ENCODE data around the gene ING3.
"Not testable (repeated sequence)": the region's sequence is repeated elsewhere in the genome, so short reads cannot be mapped to it uniquely, and the experiment has no call there.

The ING3 gene

DNA sequence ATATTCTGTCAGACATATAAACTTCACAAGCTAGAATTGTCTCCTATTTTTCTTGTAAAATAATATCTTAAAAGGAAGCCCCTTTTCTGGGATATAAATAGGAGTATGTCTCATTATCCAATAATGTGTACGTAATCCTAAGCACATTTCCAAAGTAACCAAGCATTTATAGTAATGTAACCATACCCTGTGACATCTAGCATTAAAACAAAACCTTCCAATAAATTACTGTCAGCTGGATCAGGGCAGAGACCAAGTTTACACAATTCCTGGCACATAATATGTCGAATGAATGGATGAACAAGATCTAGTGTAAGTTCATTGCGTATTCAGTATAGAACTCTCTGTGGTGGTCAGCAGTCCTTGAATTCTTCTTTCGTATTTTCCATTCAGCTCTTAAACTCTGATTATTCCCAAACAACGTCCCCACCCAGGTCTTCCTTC, 52.2 kb downstream of the ING3 start:
- Histone ChIP-seq H3K27ac (ENCODE audit: low read depth, low read length) (no peak overlapping the region), H3K27me3 (ENCODE audit: control insufficient read depth, low read length) (peaks cover 34% of the 10 kb centered on the region), H3K79me2 (ENCODE audit: control insufficient read depth, low read length) (no peaks in the 10 kb centered on the region)

DNA sequence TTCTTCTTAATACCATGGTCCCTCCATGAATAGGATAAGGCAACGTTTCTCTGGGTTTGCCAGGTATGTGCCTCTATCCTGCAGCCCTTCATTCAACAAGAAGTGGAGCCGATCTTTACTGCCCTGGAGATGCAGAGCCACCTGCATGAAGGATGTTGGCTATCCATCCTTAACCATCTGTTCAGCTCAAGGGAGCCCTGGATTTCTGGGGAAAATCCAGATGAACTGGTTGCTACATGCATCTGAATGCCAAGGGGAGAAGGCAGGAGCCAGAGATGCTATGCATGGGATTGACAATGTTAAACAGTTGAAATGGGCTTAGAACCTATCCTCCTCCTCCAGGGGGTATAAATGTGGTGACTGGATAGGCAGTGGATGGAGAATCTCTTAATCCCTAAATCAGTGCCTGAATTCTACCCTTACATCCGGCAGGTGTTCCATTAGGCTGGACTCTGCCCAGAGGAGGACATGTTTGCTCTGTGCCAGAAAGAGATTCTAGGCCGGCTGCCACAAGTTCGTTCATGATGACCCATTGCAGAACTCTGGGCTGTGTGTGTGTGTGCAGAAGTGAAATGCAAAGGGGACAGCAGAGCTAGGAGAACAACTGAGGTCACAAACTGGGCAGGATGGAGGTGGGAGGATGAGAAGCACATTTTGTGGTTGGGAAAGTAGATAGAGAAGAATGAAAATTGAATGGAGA, 53.6 kb downstream of the ING3 start:
- Histone ChIP-seq H3K9me3 (ENCODE audit: control insufficient read depth, insufficient read depth, low read length) (no peaks in the 10 kb centered on the region), H3K9me2 (replicated peaks; ENCODE audit: control insufficient read depth, low read length) (no peaks in the 10 kb centered on the region), H3F3A (ENCODE audit: control insufficient read depth, insufficient read depth) (no peaks in the 10 kb centered on the region), H3K4me2 (ENCODE audit: low read length) (no peak overlapping the region), H3K4me3 (ENCODE audit: low read length) (no peak overlapping the region), H3K79me2 (ENCODE audit: control insufficient read depth, low read length) (no peaks in the 10 kb centered on the region), H3K36me3 (ENCODE audit: control insufficient read depth, low read length) (no peaks in the 10 kb centered on the region), H3K27ac (ENCODE audit: low read depth, low read length) (no peak overlapping the region), H3K4me1 (ENCODE audit: control insufficient read depth, low read length) (no peaks in the 10 kb centered on the region), H3K27me3 (ENCODE audit: control insufficient read depth, low read length) (peaks cover 43% of the 10 kb centered on the region), H4K20me1 (ENCODE audit: control insufficient read depth, insufficient read depth, low read depth, low read length) (no peaks in the 10 kb centered on the region)
- TF ChIP-seq EZH2phosphoT487 (IDR thresholded peaks at IDR 0.05; ENCODE audit: borderline replicate concordance, low read length), result no peak
- TF ChIP-seq, protein P1, sequence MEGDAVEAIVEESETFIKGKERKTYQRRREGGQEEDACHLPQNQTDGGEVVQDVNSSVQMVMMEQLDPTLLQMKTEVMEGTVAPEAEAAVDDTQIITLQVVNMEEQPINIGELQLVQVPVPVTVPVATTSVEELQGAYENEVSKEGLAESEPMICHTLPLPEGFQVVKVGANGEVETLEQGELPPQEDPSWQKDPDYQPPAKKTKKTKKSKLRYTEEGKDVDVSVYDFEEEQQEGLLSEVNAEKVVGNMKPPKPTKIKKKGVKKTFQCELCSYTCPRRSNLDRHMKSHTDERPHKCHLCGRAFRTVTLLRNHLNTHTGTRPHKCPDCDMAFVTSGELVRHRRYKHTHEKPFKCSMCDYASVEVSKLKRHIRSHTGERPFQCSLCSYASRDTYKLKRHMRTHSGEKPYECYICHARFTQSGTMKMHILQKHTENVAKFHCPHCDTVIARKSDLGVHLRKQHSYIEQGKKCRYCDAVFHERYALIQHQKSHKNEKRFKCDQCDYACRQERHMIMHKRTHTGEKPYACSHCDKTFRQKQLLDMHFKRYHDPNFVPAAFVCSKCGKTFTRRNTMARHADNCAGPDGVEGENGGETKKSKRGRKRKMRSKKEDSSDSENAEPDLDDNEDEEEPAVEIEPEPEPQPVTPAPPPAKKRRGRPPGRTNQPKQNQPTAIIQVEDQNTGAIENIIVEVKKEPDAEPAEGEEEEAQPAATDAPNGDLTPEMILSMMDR (IDR thresholded peaks at IDR 0.05; ENCODE audit: low read depth, low read length, poor library complexity, severe bottlenecking), result no peak

More for the DNA sequence above, 52.2 kb downstream of the ING3 start:
- H3K4me1 ChIP-seq (ENCODE audit: control insufficient read depth, low read length), result no peaks in the 10 kb centered on the region
- TF ChIP-seq EZH2phosphoT487 (IDR thresholded peaks at IDR 0.05; ENCODE audit: borderline replicate concordance, low read length), result no peak
- TF ChIP-seq, protein P1 (IDR thresholded peaks at IDR 0.05; ENCODE audit: low read depth, low read length, poor library complexity, severe bottlenecking), result no peak
- H4K20me1 ChIP-seq (ENCODE audit: control insufficient read depth, insufficient read depth, low read depth, low read length), result no peaks in the 10 kb centered on the region
- H3F3A ChIP-seq (ENCODE audit: control insufficient read depth, insufficient read depth), result no peaks in the 10 kb centered on the region
- no peaks in the 10 kb centered on the region for H3K9me3 ChIP-seq (ENCODE audit: control insufficient read depth, insufficient read depth, low read length)
- no peak overlapping the region for H3K4me2 ChIP-seq (ENCODE audit: low read length)
- H3K4me3 ChIP-seq (ENCODE audit: low read length), result no peak overlapping the region
- H3K36me3 ChIP-seq (ENCODE audit: control insufficient read depth, low read length), result no peaks in the 10 kb centered on the region
- no peaks in the 10 kb centered on the region for H3K9me2 ChIP-seq (replicated peaks; ENCODE audit: control insufficient read depth, low read length)

DNA sequence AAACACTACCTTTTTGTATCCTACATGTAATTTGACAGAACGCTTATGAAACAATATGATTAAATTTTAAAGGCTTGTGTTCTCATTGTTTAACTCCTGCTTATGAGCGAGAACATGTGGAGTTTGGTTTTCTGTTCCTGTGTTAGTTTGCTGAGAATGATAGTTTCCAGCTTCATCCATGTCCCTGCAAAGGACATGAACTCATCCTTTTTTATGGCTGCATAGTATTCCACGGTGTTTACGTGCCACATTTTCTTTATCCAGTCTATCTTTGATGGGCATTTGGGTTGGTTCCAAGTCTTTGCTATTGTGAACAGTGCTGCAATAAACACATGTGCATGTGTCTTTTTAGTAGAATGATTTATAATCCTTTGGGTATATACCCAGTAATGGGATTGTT, 54.5 kb downstream of the ING3 start:
- H3K9me3 ChIP-seq (ENCODE audit: control insufficient read depth, insufficient read depth, low read length); H3F3A ChIP-seq (ENCODE audit: control insufficient read depth, insufficient read depth); H4K20me1 ChIP-seq (ENCODE audit: control insufficient read depth, insufficient read depth, low read depth, low read length); H3K36me3 ChIP-seq (ENCODE audit: control insufficient read depth, low read length); H3K4me1 ChIP-seq (ENCODE audit: control insufficient read depth, low read length); H3K27ac ChIP-seq (ENCODE audit: low read depth, low read length); H3K9me2 ChIP-seq (replicated peaks; ENCODE audit: control insufficient read depth, low read length); H3K4me2 ChIP-seq (ENCODE audit: low read length); H3K79me2 ChIP-seq (ENCODE audit: control insufficient read depth, low read length); H3K4me3 ChIP-seq (ENCODE audit: low read length): not testable (repeated sequence)
- peaks cover 43% of the 10 kb centered on the region for H3K27me3 ChIP-seq (ENCODE audit: control insufficient read depth, low read length)

DNA sequence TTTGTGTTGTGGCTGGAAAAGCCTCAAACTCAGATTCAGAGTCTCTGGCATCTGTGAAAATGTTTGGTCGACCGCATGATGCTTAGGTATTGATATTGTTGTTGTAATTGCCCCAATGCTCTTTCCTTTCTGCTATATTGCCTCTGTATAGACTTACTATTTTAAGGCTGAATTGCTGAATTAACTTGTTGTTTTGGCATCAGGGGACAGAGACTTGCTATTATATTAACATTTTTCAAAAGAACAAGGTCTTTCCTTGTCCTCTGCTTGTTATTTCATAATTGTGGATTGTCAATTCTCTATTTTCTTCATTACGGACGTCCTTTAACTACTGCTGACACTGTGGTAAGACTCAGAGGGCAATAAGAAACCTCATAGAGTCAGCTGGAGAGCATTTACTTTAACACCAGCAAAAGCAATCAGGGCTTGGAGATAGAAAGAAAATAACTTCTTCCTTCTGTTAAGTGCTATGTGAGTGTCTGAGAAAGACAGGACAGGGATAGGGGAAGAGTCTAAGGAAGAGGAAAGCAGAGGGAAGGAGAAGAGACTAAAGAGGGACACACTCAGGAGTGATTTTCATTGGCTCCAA, 55.5 kb downstream of the ING3 start:
- no peaks in the 10 kb centered on the region for H3K36me3 ChIP-seq (ENCODE audit: control insufficient read depth, low read length)
- H3K27me3 ChIP-seq (ENCODE audit: control insufficient read depth, low read length), result peaks cover 43% of the 10 kb centered on the region
- no peaks in the 10 kb centered on the region for H3K9me2 ChIP-seq (replicated peaks; ENCODE audit: control insufficient read depth, low read length)
- TF ChIP-seq, protein P1 (IDR thresholded peaks at IDR 0.05; ENCODE audit: low read depth, low read length, poor library complexity, severe bottlenecking), result no peak
- no peak for TF ChIP-seq EZH2phosphoT487 (IDR thresholded peaks at IDR 0.05; ENCODE audit: borderline replicate concordance, low read length)
- no peaks in the 10 kb centered on the region for H3F3A ChIP-seq (ENCODE audit: control insufficient read depth, insufficient read depth)
- H3K4me1 ChIP-seq (ENCODE audit: control insufficient read depth, low read length), result no peaks in the 10 kb centered on the region
- no peak overlapping the region for H3K27ac ChIP-seq (ENCODE audit: low read depth, low read length)
- no peaks in the 10 kb centered on the region for H4K20me1 ChIP-seq (ENCODE audit: control insufficient read depth, insufficient read depth, low read depth, low read length)
- no peak overlapping the region for H3K4me3 ChIP-seq (ENCODE audit: low read length)
- no peaks in the 10 kb centered on the region for H3K79me2 ChIP-seq (ENCODE audit: control insufficient read depth, low read length)
- no peaks in the 10 kb centered on the region for H3K9me3 ChIP-seq (ENCODE audit: control insufficient read depth, insufficient read depth, low read length)
- no peak overlapping the region for H3K4me2 ChIP-seq (ENCODE audit: low read length)
